ENCODE measurements around the gene SPATA45.
"Not testable (repeated sequence)": the region's sequence is repeated elsewhere in the genome, so short reads cannot be mapped to it uniquely, and the experiment has no call there.

The SPATA45 gene

DNA sequence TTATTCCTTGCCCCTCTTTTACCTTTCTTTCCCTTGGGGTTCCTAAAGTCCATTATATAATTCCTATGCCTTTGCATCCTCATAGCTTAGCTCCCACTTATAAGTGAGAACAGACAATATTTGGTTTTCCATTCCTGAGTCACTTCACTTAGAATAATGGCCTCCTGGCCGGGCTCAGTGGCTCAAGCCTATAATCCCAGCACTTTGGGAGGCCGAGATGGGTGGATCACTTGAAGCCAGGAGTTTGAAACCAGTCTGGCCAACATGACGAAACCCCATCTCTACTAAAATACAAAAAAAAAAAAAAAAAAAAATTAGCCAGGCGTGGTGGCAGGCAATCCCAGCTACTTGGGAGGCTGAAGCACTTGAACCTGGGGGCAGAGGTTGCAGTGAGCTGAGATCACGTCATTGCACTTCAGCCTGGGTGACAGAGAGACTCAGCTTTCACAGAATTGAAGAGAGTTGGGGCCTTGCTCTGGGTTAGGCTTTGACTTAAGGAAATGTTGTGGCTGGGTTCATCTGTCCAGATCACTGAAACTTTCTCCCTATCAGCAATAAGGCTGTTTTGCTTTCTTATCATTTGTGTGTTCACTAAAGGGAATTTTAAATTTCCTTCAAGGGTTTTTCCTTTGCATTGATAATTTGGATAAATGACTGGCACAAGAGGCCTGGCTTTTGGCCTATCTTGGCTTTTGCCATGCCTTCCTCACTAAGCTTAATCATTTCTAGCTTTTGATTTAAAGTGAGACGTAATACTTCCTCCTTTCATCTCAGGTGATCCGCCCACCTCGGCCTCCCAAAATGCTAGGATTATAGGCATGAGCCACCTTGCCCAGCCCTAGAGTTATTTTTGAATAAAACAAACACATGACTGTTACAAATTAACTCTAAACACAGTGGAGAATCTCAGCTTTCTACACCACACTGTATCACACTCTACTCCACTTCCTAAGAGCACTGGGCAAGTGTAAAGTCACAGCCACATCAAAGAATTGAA lies 13.9 kb downstream of the SPATA45 start:
- DNase-seq (ENCODE audit: low read depth in 2 of 2, low spot score in 1 of 2) = not testable (repeated sequence)

DNA sequence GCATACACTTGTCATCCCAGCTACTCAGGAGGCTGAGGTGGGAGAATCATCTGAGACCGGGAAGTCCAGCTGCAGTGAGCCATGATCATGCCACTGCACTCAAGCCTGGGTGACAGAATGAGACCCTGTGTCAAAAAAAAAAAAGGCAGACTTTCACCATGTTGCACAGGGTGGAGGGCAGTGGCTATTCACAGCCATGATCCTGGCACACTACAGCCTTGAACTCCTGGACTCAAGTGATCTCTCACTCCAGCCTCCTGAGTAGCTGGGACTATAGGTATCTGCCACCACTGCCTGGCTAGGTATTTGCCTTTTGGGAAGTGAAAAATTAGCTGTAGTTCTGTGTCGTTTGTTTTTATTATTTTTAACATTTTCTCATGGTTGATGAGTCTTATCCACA lies 19.1 kb downstream of the SPATA45 start:
- no peak for DNase-seq (ENCODE audit: low read depth in 2 of 2, low spot score in 1 of 2)

DNA sequence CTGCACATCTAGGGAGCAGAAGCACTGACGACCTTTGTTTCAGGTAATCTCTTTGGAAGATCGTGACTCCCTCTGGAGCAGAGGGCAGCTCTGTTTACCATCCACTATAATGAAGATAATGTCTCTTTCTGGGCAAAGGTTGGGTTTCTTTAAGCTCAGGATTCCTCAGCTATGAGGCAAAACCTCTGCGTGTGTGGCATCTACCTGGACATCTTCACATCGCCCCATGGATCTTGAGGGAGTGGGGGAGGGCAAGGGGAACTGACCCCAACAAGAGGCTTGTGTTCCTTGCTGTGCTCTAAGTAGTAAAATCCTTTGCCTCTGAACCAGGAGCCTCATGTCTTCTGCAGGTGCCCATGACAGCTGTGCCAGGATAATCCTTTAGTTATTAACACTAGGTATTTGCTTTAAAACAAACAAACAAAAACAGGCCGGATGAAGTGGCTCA lies 19.6 kb downstream of the SPATA45 start:
- DNase-seq (ENCODE audit: low read depth in 2 of 2, low spot score in 1 of 2) = no peak

DNA sequence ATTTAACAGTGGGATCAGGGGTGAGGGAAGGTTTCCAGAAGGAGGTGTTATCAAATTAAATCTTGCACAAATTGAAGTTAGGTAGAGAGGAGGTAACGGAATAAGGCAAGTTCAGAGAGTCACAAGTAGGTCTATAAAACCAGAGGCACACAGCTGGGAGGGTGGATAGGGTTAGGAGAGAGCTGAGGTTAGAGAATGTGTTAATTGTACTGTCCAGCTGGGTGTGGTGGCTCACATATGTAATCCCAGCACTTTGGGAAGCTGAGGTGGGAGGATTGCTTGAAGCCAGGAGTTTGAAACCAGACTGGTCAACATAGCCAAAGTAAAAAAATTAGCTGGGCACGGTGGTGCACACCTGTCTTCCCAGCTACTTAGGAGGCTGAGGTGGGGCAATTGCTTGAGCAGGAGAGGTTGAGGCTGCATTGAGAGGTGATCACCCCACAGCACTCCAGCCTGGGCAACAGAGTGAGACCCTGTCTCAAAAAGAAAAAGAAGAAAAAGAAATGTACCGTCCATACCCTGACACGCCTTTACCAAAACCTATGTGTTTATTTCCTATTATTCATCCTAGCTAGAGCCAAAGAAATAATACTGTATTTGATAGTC lies 20.2 kb downstream of the SPATA45 start:
- DNase-seq (ENCODE audit: low read depth in 2 of 2, low spot score in 1 of 2) = no peak

DNA sequence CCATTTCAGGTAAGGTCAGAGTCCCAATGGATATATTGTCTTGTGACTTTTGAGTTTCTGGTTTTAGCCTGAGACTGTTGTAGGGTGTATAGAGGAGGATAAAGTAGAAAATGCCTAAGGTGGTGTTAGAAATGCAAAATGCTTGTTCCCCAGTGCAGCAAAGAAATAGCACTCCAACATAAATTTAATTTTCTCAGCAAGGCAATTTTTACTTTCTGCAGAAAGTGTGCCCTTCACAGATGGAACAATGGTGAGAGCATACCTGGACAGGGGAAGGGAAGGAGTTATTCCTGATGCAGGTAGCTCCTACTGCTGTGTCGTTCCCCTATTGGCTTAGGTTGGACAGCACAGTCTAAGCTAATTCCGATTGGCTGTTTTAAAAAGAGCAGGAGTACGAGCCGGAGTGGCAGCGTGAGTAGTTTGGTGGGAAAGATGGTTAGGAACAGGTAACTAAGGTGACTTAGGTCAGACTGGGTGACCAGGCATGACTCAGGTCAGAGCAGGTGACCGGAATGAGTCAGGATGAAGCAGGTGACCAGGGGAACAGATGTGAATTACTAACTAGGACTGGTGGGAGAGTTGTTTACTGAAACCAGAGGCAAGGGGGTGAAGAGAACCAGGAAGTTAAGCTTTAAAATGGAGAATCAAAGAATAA lies 21.5 kb downstream of the SPATA45 start:
- DNase-seq (ENCODE audit: low read depth in 2 of 2, low spot score in 1 of 2) = no peak

DNA sequence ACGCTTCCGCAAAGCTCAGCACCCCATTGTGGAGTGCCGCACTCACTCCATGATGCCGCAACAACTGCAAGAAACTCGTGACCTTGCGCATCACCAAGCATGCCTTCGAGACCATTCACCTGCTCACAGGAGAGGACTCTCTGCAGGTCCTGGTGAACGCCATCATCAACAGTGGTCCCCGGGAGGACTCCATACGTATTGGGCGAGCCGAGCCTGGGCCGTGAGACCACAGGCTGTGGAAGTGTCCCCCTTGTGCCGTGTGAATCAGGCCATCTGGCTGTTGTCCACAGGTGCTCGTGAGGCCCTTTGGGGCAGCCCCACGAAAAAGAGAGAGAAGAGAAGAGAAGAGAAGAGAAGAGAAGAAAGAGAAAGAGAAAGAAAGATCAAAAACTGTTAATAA lies 23.2 kb downstream of the SPATA45 start:
- no peak for DNase-seq (ENCODE audit: low read depth in 2 of 2, low spot score in 1 of 2)

DNA sequence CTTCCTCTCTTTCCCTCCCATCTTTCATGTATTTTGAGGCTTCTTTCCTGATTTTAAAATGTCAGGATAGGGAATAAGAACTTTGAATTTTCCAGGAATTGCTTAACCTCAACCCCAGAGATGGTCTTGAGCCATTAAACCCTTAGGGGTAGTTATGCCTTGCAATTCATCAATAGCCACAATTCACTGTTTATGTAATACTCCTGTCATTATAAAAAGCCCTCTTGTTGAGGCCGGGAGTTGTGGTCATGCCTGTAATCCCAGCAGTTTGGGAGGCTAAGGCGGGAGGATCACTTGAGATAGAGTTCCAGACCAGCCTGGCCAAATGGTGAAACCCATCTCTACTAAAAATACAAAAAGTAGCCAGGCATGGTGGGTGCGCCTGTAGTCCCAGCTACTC lies 24.5 kb downstream of the SPATA45 start:
- DNase-seq (ENCODE audit: low read depth in 2 of 2, low spot score in 1 of 2) = no peak

DNA sequence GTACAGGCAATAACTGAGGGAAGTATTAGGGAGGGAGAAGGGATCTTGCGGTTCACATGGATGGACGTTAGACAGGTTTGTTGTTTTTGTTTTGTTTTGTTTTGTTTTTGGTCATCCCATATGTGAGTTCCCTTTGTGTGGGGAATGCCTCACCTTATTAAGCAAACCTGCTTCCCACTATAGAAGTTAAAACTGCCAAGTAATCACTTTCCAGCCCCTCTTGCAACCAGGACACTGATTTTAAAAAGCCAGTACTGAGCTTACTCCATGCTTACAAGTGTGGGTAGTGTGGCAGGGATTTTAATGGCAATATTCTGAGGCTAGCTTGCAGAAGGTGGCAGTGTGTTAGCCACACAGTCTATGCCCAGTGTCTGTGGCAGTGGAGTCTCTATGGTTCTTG lies 26.5 kb downstream of the SPATA45 start:
- no peak for DNase-seq (ENCODE audit: low read depth in 2 of 2, low spot score in 1 of 2)

DNA sequence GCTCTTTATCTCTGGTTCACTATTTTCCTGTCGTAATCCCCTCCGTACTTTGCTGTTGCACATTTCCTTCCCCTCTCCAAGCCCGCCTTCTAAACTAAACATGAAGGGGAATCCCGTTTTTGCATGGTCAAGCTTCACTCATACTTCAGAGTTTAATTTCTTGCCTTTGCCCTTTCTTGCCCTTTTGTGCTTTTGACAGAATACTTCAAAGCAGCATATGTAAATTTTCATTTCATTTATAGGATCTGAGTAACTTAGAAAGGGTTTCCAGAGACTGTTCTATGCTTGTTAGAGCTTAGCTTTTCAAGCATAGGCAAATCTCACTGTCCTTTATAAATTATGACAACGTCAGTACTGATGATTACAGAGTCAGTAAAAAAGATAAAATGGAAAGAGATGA lies 27.7 kb downstream of the SPATA45 start:
- DNase-seq (ENCODE audit: low read depth in 2 of 2, low spot score in 1 of 2) = no peak

DNA sequence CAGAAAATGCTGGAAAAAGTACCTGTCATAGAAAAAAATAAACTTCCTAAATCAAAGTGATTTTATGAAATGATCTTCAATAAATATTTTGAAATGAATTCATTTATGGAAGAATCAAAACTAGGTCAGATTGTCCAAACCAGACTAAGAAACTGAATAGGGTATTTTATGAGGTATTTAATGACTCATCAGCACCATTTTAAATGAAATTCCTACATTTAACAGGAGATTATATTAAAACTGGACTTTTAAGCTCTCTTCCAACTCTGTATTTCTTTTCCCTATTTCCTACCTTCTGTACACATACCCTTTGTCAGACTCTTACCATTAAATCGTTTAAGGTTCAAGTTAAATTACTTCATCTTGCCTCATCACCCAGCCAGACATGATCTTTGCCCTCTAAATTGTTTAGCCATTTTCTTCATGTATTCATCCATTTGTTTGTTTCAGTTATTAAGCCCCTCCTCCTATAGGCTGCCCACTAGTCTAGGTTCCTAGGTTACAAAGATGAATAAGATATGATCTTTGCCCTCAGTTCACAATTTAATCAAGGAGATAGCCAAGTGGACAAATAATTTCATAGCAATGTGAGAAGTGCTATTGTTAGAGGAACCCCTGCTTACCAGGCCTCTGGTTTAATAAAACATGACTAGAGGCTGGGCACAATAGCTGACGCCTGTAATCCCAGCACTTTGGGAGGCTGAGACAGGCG lies 30.7 kb downstream of the SPATA45 start:
- no peak for DNase-seq (ENCODE audit: low read depth in 2 of 2, low spot score in 1 of 2)

DNA sequence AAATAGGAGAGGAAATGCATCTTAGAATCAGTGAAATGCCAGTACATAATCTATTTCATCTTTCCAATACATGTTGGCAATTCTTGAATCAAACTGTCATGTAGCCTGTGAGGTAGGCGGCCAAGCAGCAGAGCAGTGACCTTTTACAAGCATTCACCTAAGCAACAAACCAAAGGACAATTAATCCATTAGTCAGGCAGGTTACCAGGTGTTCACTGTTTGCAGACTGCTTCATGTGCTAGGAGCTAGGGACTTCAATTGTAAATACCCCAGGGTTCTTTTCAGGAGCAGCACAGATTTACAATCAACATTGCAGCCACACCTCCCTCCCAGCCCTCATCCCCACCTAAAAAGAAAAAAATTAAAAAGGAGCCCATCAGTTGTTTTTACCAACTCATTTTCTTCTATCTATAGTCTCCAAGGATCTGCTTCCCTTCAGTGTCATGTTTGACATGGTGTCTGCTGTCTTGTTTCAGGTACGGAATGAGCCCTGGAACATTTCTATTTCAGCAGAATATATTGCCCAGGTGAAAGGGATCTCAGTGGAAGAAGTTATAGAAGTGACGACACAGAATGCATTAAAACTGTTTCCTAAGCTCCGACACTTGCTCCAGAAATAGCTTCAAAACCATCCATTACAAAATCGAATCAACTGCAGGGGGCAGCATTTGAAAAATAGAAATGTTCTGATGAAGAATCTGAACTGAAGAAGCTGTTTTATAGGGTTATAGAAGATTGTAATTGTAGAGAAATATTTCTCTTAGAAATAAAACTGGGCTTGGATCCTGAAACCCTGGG lies 32.7 kb downstream of the SPATA45 start:
- DNase-seq (ENCODE audit: low read depth in 2 of 2, low spot score in 1 of 2) = no peak

DNA sequence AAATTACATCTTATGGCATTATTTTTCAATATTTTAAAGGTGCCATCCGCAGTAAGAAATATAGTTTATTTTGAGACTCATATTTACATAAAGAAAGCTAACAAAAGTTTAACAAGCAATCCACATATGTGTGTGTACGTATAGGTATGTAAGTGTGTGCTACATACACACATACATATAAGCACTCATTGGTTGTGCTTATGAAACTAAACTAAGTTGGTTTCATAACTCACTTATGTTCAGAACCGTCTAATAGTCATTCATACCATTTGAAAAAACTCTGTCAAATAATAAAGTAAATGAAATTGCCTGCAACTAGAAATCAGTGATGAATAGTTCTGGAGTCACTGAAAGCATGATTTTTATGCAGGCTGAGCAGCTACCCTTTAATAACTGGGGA lies 41.7 kb downstream of the SPATA45 start:
- no peak for DNase-seq (ENCODE audit: low read depth in 2 of 2, low spot score in 1 of 2)

DNA sequence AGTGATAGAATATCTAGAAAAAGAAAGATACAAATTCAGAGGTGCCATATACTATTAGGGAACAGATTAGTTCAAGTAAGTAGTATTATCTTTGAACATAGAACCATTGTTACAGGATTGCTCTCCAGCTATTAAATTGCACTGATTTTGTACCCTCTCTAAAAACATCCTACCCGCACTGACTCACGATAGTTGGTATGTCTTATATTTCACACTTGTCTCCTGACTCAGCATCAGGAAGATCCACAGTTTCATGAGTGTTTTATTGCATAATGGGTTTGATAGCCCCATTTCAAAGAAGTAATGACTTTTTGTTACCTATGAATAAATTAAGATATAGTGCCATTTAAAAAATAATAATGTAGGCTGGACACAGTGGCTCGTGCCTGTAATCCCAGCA lies 49.8 kb downstream of the SPATA45 start:
- DNase-seq (ENCODE audit: low read depth in 2 of 2, low spot score in 1 of 2) = no peak

DNA sequence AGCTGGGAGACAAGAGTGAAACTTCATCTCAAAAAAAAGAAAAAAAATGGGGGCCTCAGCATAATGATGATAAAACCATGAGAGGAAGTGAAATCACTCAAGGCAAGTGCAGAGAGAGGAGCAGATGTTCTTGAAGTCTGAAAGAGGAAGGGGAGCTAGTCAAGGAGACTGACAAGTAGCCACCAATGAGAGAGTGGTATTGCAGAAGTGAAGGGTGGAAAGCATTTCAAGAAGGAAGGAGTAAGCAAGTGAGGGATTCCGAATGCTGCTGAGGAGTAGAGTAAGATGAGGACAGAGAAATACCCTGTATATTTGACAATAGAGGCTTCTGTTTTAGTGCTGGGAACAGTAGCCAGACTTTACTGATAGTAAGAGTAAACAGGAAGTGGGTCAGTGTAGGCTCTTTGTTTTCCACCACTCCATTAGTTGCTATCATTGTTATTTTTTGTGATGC lies 52.9 kb downstream of the SPATA45 start:
- no peak for DNase-seq (ENCODE audit: low read depth in 2 of 2, low spot score in 1 of 2)

DNA sequence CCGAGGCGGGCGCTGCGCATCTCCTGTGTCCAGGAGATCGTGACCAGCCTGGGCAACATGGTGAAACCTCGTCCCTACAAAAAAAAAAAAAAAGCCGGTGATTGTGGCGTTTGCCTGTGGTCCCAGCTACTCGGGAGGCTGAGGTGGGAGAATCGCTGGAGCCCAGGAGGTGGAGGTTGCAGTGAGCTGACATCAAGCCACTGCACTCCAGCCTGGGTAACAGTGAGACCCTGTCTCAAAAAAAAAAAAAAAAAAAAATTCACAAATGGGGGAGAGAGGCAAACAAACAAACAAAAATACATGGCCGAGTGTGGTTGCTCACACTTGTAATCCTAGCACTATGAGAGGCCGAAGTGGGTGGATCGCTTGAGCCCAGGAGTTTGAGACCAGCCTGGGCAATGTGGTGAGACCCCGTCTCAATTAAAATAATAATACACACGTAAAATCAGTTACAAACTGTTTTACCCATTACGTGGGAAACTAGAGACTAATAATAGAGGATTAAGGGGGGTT lies 55.0 kb downstream of the SPATA45 start:
- no peak for DNase-seq (ENCODE audit: low read depth in 2 of 2, low spot score in 1 of 2)

DNA sequence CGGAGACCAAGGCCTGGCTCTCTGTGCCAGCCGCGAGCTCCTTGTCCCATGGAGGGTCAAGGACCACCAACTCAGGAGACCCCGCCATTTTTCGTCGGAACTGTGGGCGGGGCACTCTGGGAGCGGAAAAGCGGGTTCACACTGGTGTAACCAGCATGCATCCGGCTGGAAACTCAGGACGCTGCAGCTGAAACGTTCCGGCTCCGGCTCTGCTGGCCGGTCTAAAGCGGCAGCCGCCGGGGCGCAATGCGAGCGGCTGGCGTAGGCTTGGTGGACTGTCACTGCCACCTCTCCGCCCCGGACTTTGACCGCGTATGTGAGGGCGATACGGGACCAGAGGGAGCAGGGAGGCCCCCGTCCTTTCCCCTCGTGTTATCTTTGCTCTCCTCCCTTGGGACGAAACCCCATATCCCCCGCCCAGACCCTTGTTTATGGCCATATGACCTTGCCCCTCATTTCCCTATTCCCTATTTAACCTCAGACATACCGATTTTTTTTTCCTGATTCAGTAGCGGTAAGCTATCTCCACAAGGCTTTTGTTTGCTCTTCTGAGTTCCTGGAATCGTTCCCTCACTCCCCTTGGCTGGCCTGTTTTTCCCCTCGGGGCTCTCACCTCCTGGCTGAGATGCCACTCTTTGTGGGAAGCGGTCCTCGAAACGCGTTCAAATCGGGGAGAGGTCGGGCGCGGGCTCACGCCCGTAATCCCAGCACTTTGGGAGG lies 55.6 kb downstream of the SPATA45 start, which contains the start of the genes NSL1 and TATDN3:
TSS of gene NSL1 (minus strand) at position 102 of the 720 bp plus-strand sequence. CDS start at position 88, 14 bp downstream.
TSS of gene TATDN3 (plus strand) at position 219 of the 720 bp plus-strand sequence. CDS start at position 247, 28 bp downstream.
- DNase-seq (ENCODE audit: low read depth in 2 of 2, low spot score in 1 of 2) = peak; percentile 89 to 96

DNA sequence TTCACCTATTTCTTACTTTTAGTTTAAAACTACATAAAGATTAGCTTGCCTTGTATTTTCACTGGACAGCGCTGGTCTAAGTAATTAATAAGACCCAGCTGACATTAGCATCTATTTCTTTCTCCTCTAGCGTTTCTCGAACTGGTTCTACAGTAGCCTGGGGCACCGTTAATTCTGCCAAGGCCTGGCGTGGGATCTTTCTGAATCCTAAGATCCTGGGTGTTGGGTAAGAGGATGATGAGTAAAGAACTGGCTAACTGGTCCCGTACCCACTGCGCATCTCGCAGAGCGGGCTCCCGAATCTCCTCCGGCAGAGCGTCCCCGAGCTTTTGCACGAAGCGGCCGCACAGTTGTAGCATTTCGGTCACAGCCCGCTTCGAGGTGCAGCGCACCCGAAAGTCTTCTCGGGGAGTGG lies 56.2 kb downstream of the SPATA45 start:
- no peak for DNase-seq (ENCODE audit: low read depth in 2 of 2, low spot score in 1 of 2)

DNA sequence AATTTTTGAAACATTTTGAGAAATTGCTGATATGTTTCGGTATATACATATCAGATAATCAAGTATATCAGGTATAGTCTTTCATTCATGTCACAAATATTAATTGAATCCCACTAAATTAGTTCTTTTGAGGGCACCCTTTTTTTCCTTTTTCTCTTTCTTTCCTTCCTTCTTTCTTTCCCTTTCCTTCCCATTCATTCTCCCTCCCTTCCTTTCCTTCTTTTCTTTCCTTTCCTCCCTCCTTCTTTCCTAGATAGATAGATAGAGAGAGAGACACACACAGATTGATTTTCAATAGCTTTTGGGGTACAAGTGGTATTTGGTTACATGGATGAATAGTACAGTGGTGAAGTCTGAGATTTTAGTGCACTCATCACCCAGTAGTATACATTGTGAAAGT lies 61.6 kb downstream of the SPATA45 start:
- DNase-seq (ENCODE audit: low read depth in 2 of 2, low spot score in 1 of 2) = no peak

DNA sequence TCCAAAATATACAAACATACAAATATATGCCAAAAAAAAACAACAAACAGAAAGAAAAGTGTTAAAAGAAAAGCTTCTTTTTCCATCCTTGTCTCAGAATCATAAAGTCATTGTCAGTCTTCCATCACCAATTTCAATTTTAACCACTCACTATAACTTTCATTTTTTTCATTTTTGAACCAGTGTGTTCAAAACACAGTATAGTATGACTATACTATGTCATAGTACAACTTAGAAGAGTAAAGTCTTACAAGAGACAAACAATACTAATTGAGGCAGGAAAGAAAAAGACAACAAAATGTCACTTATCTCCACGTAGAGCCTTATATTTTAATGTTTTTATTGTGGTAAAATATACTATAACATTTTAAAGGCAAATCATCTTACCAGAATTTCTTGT lies 63.5 kb downstream of the SPATA45 start:
- no peak for DNase-seq (ENCODE audit: low read depth in 2 of 2, low spot score in 1 of 2)
